NCI-H1092 treated with DMSO at 0.1 percent for 48 hours (cell line): Measurements from ENCODE around the gene ADAM12.
"Not testable (repeated sequence)": the region's sequence is repeated elsewhere in the genome, so short reads cannot be mapped to it uniquely, and the experiment has no call there.

Experiments used
- DNase-seq: peaks from one replicate; lab custom pipeline; 2025; lab: John Stamatoyannopoulos, UW

Gene ADAM12

GRCh38 chr10:126177417-126178030 lies 210.8 kb downstream of the ADAM12 start:
- no peak for DNase-seq

- DNase-seq: no peak
Observed at GRCh38 chr10:126175641-126176262, 212.5 kb downstream of the ADAM12 start.

GRCh38 chr10:126172755-126173154 lies 215.5 kb downstream of the ADAM12 start:
- not testable (repeated sequence) for DNase-seq

- no peak for DNase-seq
Observed at GRCh38 chr10:126171555-126171954, 216.7 kb downstream of the ADAM12 start.

DNA sequence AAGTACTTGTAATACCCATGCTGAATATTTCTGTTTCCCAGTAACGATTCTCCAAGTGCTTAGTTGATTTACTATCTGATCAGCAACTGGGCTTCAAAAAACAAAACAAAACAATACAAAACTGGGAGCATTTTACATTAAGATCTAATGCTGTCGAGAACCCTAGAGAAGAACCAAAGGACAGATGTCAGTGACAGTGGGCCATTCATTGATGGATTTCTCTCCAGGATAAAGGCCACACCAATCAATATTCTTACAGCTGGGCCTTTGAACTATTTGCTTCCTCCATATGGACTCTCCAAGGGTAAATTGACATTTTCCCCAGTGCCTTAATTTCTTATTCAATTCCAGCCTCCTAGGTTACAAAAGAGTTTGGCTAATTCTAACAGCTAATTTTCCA lies 217.5 kb downstream of the ADAM12 start:
- no peak for DNase-seq

- DNase-seq: no peak
Observed at GRCh38 chr10:126170371-126170770, 217.9 kb downstream of the ADAM12 start.

- DNase-seq: no peak
Observed at GRCh38 chr10:126169899-126170298, 218.4 kb downstream of the ADAM12 start.

DNA sequence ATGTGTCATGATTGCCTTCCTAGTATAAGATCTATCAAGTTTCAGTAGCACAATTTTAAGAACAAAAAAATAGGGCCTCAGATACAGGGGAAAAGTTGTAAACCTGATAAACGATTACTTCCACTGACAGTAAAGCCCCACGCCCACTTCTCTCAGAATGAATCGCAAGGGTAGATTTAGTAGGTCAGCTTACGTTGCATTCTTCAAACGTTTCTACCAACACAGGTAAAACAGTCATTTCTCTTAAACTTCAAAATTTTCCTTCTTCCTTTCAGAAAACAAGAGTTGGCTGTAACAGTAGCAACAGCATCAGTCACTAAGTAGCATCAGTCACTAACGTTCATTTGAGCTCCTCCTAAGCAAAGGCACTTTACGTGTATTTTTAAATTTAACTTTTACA lies 221.5 kb downstream of the ADAM12 start:
- no peak for DNase-seq

DNA sequence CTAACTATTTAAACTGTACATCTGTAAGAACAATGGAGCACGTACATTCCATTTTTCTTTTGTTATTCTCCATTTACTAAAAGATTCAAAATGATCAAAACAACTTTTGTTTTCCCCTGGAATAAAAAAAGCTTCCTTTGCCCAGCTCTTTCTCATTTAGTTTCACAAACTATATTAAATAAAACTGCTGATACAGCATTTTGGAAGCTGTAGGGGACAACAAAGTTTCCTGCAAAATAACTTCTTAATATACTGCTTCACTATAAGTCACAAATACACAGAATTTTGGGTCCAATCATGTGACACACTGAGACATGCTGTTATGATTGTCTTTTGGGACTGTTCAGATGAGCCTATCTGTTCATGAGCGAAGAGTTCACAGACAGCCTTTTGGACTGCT lies 222.4 kb downstream of the ADAM12 start:
- DNase-seq: no peak

DNA sequence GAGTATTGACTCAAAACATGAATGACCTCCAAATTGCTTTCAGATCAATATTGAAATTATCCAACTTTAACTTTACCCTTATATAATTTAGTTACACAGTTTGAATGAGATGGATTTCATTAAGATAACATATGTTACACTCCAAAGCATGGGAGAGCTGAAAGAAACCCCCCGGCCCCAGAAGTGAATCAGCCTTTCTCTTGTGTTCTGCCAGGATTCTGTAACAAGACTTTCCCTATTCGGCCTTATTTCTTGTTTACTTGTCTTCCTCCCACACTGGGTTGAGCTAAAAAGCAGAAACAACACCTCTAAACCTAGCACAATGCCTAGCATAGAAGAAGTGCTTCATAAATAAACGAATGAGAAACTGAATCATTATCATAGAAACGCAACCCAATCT lies 224.8 kb downstream of the ADAM12 start:
- no peak for DNase-seq

GRCh38 chr10:126161691-126162090 lies 226.6 kb downstream of the ADAM12 start:
- no peak for DNase-seq

DNA sequence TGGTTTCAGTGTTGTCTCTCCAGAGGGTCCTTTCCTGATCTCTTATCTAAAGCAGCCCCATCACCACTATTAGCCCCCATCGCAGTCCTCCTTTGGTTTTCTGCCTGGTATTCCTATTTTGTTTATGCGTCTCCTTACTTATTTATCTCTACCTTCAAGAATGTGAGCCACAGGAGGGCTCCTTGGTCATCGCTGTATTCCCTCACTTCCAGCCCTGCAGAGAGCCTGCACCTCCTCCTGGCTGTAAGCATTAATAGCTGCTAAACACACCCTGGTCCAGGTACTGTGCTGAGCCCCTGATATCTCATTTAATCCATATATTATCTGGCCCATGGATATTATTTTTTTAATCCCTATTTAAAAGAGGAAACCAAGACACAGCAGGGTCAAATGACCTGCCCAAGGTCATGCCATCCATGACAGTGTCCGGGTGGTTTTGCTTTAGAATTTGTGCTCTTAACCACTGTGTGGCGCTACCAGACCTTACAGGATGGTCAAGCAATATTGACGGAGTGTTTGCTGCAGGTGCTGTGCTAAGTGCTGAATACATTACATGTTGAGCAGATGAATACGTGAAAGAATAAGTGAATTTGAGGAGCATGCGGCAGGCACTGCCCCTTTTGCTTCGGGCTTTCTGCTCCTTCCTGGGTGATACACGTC lies 227.2 kb downstream of the ADAM12 start:
- no peak for DNase-seq

- no peak for DNase-seq
Observed at GRCh38 chr10:126160571-126160970, 227.7 kb downstream of the ADAM12 start.

DNA sequence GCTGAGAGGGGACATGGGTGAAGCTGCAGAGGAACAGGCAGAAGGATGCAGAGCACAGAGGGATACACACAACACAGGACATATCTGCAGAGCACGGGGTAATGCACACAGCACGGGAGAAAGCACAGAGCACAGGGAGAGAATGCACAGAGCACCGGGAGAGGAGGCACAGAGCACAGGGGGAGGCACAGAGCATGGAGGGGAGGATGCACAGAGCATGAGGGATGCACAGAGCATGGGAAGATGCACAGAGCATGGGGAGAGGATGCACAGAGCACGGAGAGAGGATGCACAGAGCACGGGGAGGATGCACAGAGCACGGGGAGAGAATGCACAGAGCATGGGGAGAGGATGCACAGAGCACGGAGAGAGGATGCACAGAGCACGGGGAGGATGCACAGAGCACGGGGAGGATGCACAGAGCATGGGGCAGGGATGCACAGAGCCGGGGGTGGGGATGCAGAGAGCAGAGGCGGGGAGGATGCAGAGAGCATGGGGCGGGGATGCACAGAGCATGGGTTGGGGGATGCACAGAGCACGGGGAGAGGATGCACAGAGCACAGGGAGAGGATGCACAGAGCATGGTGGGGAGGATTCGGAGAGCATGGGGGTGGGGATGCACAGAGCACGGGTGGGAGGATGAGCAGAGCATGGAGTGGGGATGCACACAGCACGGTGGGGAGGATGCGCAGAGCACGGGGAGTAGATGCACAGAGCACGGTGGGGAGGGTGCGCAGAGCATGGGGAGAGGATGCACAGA lies 230.0 kb downstream of the ADAM12 start:
- no peak for DNase-seq

DNA sequence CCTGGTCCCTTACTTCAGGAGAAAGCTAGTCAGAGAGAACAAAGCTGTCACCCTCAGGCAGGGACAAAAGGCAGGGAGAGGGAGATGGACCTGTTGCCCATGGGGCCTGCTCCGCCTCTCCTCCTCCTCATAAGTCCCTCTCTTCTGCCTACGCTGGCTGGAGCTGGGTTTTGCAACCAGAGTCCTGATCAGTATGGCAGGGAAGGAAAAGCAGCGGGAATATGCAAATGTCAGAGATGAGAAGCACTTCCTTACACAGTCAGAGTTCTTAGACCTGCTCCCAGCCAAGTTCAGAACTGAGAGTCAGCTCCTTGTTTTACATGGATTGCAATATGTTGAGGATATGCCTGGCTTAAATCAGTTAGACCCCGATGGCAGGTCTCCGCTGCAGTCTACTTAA lies 231.1 kb downstream of the ADAM12 start:
- no peak for DNase-seq

DNA sequence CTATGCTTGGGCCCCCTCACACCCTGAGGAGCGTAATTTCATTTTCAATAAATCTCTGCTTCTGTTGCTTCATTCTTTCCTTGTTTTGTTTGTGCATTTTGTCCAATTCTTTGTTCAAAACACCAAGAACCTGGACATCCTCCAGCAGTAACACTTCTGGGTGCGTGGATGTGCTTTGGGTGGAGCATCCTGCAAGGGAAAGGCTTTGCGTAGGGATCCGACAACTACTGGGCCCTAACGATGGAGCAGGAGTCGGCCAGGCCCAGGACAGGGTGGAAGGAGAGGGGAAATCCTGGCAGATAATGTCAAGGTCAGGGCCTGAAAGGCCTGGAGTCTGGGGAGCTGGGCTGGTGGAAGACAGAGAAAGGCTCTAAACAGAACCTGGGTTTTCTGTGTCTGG lies 231.8 kb downstream of the ADAM12 start:
- DNase-seq: no peak

GRCh38 chr10:126156012-126156411 lies 232.3 kb downstream of the ADAM12 start:
- DNase-seq: peak; percentile 8

DNA sequence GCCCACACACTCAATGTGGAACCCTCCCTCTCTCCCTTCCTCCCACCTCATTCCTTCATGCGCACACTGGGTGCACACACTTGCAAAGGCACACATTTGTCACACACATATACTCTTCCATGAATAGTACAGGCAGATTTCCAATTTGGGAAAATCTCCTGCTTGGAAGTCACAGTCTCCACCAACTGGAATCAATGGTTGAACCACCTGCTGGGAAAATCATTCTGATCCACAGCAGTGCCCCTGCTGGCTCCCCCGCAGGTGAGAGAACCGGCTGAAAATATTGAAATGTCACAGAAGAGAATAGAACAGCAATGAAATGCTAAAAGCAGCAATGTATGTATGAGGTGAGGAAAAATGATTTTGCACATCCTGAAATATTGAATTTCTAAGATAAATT lies 232.7 kb downstream of the ADAM12 start:
- DNase-seq: no peak

- DNase-seq: no peak
Observed at GRCh38 chr10:126153711-126154628, 234.3 kb downstream of the ADAM12 start.

DNA sequence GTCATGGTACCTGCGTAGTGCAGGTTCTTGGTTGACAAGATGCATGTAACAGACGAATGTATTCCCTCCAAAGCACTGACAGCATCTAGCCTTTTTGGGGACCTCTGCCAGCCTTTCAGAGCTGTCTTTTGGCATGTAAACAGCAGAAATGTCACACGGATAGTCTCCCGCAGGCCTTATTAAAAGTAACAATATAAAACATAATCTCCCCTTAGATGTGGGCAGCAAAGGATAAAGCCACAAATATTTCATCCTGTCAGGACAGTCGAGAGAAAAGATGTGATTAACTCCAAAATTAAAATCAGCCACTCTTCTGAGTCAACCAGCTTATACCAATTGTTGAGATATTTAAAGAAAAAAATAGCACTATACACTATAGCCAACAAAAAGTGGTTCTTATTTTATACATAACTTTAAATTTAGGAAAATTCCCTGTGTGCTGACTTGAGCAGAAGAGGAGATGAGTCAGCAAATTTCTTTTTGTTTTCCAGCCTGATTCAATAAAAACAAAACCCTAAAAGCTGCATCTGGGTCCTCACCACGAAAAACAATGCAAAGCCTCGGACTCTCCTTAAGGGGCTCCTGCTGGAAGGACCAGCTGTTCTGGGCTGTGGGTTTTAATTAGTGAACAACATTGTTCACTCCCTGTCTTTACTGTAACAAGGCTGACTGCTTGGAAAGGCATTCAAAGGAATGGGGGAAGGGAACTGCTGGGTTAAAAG lies 240.2 kb downstream of the ADAM12 start:
- DNase-seq: no peak

GRCh38 chr10:126146771-126147170 lies 241.5 kb downstream of the ADAM12 start:
- no peak for DNase-seq
